GM12875 (cell line): ENCODE measurements around the gene PHLDA1.

ENCODE experiments used
- H3K4me3 ChIP-seq: one replicate; pipeline ENCODE4 v1.5.1; 2011; ENCODE audit warnings: low read depth, low read length, control low read depth
- TF ChIP-seq, protein P1 (sequence below): IDR thresholded peaks from 2 replicates; pipeline ENCODE4 v1.5.1; 2011; ENCODE audit warnings: low read depth, mild to moderate bottlenecking, control low read depth, inconsistent platforms, low read length, moderate library complexity, borderline replicate concordance; ENCODE audit not compliant: insufficient read depth

The PHLDA1 gene

DNA sequence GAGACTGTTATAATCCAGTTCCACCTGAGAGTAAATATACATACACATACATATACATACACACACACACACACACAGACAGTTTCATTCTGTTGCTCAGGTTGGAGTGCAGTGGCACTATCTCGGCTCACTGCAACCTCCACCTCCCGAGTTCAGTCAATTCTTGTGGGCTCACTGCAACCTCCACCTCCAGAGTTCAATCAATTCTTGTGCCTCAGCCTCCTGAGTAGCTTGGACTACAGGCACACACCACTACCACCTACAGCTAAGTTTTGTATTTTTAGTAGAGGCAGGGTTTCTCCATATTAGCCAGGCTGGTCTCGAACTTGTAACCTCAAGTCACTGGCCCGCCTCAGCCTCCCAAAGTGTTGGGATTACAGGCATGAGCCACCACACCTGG lies 8.9 kb upstream of the PHLDA1 start:
- TF ChIP-seq, protein P1, sequence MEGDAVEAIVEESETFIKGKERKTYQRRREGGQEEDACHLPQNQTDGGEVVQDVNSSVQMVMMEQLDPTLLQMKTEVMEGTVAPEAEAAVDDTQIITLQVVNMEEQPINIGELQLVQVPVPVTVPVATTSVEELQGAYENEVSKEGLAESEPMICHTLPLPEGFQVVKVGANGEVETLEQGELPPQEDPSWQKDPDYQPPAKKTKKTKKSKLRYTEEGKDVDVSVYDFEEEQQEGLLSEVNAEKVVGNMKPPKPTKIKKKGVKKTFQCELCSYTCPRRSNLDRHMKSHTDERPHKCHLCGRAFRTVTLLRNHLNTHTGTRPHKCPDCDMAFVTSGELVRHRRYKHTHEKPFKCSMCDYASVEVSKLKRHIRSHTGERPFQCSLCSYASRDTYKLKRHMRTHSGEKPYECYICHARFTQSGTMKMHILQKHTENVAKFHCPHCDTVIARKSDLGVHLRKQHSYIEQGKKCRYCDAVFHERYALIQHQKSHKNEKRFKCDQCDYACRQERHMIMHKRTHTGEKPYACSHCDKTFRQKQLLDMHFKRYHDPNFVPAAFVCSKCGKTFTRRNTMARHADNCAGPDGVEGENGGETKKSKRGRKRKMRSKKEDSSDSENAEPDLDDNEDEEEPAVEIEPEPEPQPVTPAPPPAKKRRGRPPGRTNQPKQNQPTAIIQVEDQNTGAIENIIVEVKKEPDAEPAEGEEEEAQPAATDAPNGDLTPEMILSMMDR = no peak
- H3K4me3 ChIP-seq = no peak overlapping the region

DNA sequence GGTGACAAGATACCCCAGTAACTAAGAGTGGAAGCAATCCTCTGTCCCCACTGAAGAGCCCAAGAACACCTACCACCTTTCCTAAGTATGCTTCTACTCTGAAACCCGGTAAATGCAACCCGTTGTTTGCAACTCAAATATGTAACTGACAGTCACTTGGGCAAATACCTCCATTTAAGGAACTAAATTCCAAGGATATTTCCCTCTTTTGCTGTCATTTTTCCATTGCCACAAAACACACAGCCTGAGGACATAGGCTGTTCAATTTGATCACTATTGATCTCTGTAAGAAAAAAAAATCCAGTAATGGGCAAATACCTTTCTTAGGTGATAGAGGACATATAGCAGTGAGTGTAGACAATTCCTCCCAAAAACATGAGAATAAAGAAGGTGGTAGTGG lies 6.6 kb upstream of the PHLDA1 start:
- no peak overlapping the region for H3K4me3 ChIP-seq

GRCh38 chr12:76037130-76038103 lies 5.8 kb upstream of the PHLDA1 start:
- TF ChIP-seq, protein P1 = peak; percentile 69
- no peak overlapping the region for H3K4me3 ChIP-seq

More for the DNA sequence above, 6.6 kb upstream of the PHLDA1 start:
- TF ChIP-seq, protein P1 = no peak

DNA sequence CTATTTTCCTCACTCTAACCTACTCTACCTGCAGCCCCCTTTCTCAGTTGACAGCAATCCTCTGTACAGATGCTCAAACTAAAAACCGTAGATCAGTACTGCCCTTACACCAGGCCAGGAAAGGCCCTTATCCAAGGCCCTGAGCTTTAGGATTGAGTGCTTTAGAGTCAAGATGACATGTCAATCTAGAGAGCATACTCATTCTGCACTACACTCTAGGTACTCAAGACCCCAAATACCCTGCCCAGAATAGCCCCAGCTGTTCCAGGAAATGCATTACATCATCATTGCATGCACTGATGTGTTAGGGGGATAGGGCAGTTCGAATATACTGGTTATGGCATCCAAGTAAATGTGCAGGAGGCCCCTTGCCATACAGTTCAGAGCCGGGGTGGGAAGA lies 3.5 kb upstream of the PHLDA1 start:
- no peak overlapping the region for H3K4me3 ChIP-seq
- TF ChIP-seq, protein P1 = no peak

DNA sequence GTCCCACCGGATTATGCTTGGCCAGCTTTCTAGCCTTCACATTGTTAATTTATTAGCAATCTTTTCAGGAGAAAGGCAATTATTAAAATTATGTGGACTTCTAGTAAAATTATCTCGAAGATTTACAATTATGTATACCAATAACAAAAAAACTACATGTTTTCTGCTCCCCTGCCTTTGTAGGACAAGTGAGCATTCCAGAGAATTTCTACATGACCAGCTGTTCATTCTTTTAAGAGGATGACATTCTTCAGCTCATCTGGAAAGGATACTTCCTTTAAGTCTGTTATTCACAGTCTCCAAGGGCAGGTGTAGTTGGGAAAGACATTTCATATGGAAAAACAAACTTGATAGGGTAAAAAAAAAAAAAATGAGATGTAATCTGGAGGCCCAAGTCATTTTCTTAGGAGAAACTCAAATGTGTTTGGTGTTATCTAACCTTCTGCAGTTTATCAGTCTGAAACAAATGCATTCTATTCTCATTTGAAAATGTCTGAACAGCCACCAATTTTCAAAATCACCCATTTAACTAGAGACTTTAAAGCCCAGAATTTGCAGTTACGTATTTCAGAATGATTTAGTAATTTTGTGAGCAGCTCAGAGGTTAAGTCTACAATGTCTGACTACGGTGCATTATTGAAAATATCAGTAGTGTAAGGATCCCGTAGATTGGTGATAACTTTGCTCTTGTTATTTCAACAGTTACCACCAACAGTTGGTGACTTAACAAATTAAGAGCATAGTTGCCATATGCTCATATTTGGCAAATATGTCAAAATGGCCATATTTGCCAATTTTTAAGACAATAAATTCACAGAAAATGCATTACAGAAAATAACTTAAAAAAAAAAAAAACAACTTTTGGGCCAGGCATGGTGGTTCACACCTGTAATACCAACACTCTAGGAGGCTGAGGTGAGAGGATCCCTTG lies 1.8 kb upstream of the PHLDA1 start:
- H3K4me3 ChIP-seq = no peak overlapping the region
- TF ChIP-seq, protein P1 = no peak

GRCh38 chr12:76032043-76032981 lies 736 bp upstream of the PHLDA1 start:
- TF ChIP-seq, protein P1 = no peak
- peak overlapping the region; percentile 87 for H3K4me3 ChIP-seq
